NCI-H1092 treated with DMSO at 0.1 percent for 48 hours (cell line): Measurements from ENCODE around the gene NCK1.
"Not testable (repeated sequence)": the region's sequence is repeated elsewhere in the genome, so short reads cannot be mapped to it uniquely, and the experiment has no call there.

Source experiments
- DNase-seq: peaks from one replicate; lab custom pipeline; 2025; lab: John Stamatoyannopoulos, UW

Gene NCK1

GRCh38 chr3:136949146-136949545, 87.1 kb downstream of the NCK1 start:
- no peak for DNase-seq

DNA sequence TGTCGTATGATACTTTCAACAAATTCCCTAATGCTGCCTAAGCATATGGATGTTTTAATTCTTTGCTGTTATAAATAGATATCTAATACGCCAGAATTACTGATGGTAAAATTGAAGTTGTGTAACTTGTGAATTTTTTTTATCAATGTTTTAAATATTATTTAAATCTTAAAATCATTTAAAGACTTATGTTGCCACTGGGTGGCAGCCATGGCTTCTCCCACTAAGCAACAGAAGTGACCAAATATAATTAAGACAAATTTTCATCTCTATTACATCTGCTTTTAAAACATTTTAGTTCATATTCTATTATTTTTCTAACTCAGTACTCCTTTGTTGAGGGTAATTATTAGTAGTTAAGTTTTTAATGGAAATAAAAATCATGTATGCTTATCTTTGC, 87.7 kb downstream of the NCK1 start:
- no peak for DNase-seq

- DNase-seq, result no peak
Measured at GRCh38 chr3:136950623-136951022, 88.6 kb downstream of the NCK1 start.

DNA sequence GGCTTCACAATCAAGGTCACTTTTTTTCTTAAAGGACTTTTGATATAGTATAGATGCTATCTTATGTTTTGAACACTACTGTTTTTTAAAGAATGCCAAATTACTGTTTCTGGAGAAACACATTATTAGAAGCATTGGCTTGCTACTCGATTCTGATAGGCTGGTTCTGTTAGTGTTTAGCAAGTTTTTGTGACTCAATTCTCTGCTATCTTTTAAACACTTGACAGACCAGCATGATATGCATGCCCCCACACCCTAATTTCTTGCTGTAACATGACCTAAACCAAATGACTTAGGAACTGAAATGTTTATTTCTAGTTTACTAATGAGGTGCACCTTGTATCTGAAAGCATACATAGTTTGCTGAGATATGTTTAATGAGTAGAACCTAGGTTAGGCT, 90.3 kb downstream of the NCK1 start:
- DNase-seq, result no peak

- no peak for DNase-seq
Measured at GRCh38 chr3:136954251-136954650, 92.2 kb downstream of the NCK1 start.

DNA sequence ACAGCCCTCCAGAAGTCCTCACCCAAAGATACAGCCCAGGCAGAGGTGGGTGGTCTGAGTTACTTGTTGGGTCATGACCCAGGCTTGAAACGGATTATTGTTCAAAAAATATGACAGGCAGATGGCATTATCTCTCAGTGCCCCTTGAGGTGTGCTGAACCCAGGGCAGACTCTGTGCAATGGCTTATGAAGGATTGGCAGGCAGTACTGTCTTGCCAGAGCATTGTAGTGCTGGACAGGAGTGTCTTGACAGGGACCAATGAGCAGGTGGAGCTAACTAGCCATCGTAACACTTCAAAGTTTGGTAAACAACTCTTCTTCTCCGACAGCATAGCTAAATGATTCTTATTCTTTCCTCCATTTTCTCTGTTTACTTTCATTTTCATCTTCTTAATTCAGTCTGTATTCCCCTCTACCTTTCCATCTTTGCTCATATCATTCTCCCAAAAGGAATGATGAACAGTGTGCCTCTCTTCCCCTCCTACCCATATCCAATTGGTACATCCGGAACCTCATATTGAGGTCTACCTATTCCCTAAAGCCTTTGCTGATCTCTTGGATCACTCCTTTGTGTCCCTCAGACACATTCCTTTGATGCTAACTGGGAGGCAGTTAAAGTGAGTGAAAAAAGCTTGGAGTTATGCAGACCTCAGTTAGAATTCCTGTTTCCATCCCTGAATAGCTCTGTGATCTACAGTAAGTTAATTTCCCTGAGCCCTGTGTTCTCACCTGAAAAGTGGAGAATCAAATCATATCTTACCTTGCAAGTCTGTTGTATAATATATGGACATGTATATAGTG, 93.2 kb downstream of the NCK1 start:
- DNase-seq, result no peak

- DNase-seq, result no peak
Measured at GRCh38 chr3:136955813-136956212, 93.8 kb downstream of the NCK1 start.

- DNase-seq, result no peak
Measured at GRCh38 chr3:136956971-136957370, 95.0 kb downstream of the NCK1 start.

GRCh38 chr3:136957751-136958288, 95.8 kb downstream of the NCK1 start, which contains the start of gene IL20RB:
Gene IL20RB, plus strand, starts transcription at chr3:136957983. Its CDS starts 131 bp downstream, at chr3:136958114.
- DNase-seq, result no peak

GRCh38 chr3:136958939-136959338, 96.9 kb downstream of the NCK1 start:
- no peak for DNase-seq

DNA sequence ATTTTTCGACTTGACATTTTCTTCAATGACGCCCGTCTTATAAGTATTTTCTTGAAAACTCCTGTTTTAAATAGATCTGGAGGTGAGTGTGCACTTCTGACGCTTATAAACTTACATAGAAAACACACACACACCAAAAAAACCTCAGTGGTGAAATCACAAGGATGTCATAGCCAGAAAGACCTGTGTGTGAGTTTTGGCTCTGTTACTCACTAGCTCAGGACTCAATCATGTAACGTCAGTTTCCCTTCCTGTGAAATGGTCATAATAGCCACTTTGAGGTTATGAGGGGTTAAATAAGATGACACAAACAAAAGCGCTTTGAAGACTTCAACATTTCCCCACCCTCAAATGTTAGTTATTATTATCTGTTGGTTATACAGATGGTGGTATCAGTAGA, 97.6 kb downstream of the NCK1 start:
- DNase-seq, result no peak

DNA sequence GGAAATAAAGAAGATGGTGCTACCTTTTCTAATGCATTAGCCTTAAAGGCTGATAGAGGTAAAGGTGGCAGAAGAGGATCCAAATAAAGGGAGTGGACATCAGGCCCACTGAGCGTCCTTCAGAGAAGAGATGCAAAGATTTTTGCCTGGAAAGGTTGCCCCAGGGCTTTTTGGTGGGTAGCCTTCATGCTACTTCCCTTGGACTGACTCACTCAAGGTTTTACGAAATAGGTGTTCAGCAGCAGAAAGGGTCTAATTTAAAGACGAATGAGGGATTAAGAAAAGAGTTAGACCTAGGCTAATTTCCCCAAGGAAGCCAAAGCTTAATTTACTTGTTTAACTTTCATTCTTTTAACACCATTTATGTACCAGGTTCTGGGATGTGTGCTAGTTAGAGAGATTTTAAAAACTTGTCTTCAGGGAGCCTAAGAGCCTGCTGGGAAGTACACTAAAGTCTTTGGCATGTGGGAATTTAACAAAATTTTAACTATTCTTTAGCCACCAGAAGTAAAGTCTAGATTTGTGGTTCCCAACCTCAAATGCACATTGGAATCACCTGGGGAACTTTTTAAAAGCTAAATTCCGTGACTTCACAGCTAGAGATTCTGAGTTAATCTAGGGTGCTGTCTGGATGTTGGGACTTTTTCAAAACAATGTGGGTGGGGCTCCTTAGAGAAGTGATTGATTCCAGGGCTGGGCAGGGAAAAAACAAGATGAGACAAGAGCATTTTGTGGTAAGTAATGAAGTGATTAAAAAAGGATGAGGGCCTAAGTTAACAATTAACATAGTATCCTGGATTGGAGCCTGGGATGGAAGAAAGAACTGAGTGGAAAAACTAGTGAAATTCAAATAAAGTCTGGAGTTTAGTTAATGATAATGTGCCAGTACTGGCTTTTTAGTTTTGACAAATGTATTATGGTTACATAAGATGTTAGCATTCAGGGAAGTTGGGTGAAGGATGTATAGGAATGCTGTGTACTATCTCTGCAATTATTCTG, 99.1 kb downstream of the NCK1 start:
- DNase-seq, result no peak

DNA sequence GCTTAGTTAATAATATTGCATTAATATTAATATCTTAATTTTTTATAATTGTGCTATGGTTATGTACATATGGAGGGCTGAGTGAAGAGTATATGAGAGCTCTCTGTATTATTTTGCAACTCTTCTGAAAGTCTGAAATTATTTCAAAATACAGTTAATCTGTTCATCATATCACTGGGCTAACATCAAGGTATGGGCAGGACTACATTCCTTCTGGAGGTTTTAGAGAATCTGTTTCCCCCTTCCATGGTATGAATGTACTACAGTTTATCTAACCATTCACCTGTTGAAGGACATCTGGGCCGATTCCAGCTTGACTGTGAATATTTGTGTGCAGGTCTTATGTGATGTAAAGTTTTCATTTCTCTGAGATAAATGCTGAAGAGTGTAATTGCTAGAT, 100.9 kb downstream of the NCK1 start:
- DNase-seq, result no peak

- DNase-seq, result not testable (repeated sequence)
Measured at GRCh38 chr3:136969539-136969938, 107.5 kb downstream of the NCK1 start.

- no peak for DNase-seq
Measured at GRCh38 chr3:136973352-136973751, 111.3 kb downstream of the NCK1 start.

- DNase-seq, result no peak
Measured at GRCh38 chr3:136974670-136975069, 112.7 kb downstream of the NCK1 start.

- DNase-seq, result no peak
Measured at GRCh38 chr3:136979204-136979603, 117.2 kb downstream of the NCK1 start.

- no peak for DNase-seq
Measured at GRCh38 chr3:136979684-136980083, 117.7 kb downstream of the NCK1 start.

DNA sequence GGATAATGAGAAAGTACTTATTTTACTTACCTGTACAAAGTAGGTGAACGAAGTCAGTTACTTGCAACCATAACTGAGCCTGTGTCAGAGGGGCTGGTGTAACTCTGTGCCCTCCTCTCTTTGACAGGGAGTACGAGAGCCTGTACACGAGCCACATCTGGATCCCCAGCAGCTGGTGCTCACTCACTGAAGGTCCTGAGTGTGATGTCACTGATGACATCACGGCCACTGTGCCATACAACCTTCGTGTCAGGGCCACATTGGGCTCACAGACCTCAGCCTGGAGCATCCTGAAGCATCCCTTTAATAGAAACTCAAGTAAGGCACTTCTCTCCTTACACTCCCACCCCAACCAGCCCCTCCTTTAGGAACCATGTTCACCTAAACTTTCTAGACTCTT, 120.0 kb downstream of the NCK1 start:
- DNase-seq, result no peak

DNA sequence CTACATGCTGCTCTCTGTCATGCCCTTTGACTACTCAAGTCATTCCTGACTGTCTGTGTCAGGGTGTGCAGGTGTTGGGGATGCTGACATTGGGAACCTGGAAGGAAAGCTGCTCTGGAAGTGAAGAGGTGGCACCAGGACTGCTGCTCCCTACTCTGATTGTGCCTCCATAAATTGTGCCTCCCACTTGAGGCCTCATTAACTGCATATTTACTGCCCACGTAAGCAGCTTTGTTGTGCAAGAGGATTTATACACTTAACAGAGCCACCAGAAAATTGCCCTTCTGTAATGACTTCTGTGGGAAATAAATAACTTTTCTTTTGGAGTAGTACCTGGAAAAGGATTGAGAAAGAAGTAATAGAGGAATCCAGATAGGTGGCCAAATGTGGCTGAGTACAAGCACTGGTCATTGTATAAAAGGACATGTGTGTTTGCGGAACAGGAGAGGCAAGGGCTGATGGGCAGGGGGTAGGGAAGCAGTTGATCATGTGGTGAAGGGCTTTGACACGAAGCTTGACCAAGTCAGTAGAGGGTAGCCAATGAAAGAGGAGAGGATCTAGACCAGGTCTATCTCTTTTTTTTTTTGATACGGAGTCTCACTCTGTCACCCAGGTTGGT, 120.6 kb downstream of the NCK1 start:
- no peak for DNase-seq

- DNase-seq, result no peak
Measured at GRCh38 chr3:136984837-136985236, 122.8 kb downstream of the NCK1 start.

DNA sequence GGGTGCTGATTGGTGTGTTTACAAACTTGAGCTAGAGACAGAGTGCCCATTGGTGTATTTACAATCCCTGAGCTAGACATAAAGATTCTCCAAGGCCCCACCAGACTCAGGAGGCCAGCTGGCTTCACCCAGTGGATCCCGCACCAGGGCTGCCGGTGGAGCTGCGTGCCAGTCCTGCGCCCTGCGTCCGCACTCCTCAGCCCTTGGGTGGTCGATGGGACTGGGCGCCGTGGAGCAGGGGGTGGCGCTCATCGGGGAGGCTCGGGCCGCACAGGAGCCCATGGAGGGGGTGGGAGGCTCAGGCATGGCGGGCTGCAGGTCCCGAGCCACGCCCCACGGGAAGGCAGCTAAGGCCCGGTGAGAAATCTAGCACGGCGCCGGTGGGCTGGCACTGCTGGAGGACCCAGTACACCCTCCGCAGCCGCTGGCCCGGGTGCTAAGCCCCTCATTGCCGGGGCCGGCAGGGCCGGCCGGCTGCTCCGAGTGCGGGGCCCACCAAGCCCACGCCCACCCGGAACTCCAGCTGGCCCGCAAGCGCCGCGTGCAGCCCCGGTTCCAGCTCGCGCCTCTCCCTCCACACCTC, 125.5 kb downstream of the NCK1 start:
- not testable (repeated sequence) for DNase-seq
